ENCODE results near the gene YIPF2. TPM values are rescaled to one million over a fixed set of nuclear protein-coding genes. Genes with fewer than 3 reads are reported as not detected.

The YIPF2 gene
- total and polyA plus RNA-seq, 10 of the 15 experiments (the other 5 are each of a cell fraction or from before 2014, with no cell fraction given), result 0.92 to 38.9 (median 17.6) TPM

- no peak for TF ChIP-seq RUNX3 (IDR thresholded peaks at IDR 0.05; ENCODE audit: low read length)
Observed at GRCh38 chr19:10885201-10886169, 43.0 kb downstream of the YIPF2 start (continued).

GRCh38 chr19:10884274-10884673 lies 44.2 kb downstream of the YIPF2 start:
- BruUV-seq (replicated peaks), result no TSS peak
- Histone ChIP-seq H3K9ac (ENCODE audit: control insufficient read depth, insufficient read depth, low read length) (no peak overlapping the region), H3K4me1 (ENCODE audit: control insufficient read depth, insufficient read depth, low read length) (peaks cover 28% of the 10 kb centered on the region), H3K27me3 (replicated peaks in 1 of 2; ENCODE audit: control insufficient read depth in 2 of 2, insufficient read depth in 2 of 2, low read length in 1 of 2) (no peaks in the 10 kb centered on the region), H3K36me3 (ENCODE audit: control insufficient read depth in 2 of 2, insufficient read depth in 2 of 2, low read length in 1 of 2) (peaks cover 9 to 20% of the 10 kb centered on the region in 2 experiments), H2AFZ (ENCODE audit: control insufficient read depth, low read depth, low read length) (no peak overlapping the region), H3K4me3 (no peak overlapping the region), H3K27ac (ENCODE audit: control insufficient read depth, insufficient read depth) (no peak overlapping the region), H4K20me1 (ENCODE audit: control insufficient read depth, insufficient read depth) (peaks cover 4% of the 10 kb centered on the region; the same call in 1 of the 2 replicates), H3K79me2 (ENCODE audit: control insufficient read depth, insufficient read depth, low read length) (peaks cover 73% of the 10 kb centered on the region), H3K9me3 (replicated peaks; ENCODE audit: control insufficient read depth, insufficient read depth, low read length) (no peaks in the 10 kb centered on the region), H3K4me2 (ENCODE audit: control insufficient read depth, insufficient read depth) (no peak overlapping the region)
- CTCF ChIA-PET, result no interaction called here
- FAIRE-seq, result no peak
- DNase-seq (ENCODE audit: low read depth, low spot score), result no peak
- intact Hi-C loops (cut with micrococcal nuclease; ENCODE audit: unreplicated experiment) (no loop called here), in situ Hi-C loops (cut with MboI) (no loop called here)
- POLR2A ChIA-PET, result no interaction called here
- RAD21 ChIA-PET (ENCODE audit: unreplicated experiment), result no interaction called here
- SMC1A ChIA-PET (ENCODE audit: uncharacterized antibody, unreplicated experiment), result interaction anchor here (2.0 kb wide), 1 partner anchor 11 kb away, joined by 7 read pairs; no protein-coding TSS in a partner anchor
- WGBS (ENCODE audit: insufficient coverage, insufficient replicate concordance, low lambda C conversion rate, missing lambda C conversion rate), result 74% methylated on average over 2 of the region's 2 CpGs
- ATAC-seq, result no peak
- TF ChIP-seq MLLT1 (IDR thresholded peaks at IDR 0.05) (no peak), ZBTB40 (IDR thresholded peaks at IDR 0.05; ENCODE audit: borderline replicate concordance) (no peak), RAD51 (IDR thresholded peaks at IDR 0.05) (no peak), CHD2 (IDR thresholded peaks at IDR 0.05; ENCODE audit: borderline replicate concordance, low read depth, low read length) (no peak), RBBP5 (conservative IDR thresholded peaks at IDR 0.05) (no peak), E4F1 (IDR thresholded peaks at IDR 0.05; ENCODE audit: borderline replicate concordance, partially characterized antibody) (no peak), POU2F2 (IDR thresholded peaks at IDR 0.05; ENCODE audit: borderline replicate concordance, low read depth, low read length) (no peak), ELK1 (IDR thresholded peaks at IDR 0.05; ENCODE audit: low read depth, low read length) (no peak), POLR2A (IDR thresholded peaks at IDR 0.05; ENCODE audit: low read depth, low read length) (no peak), MYC (IDR thresholded peaks at IDR 0.05; ENCODE audit: insufficient read depth, insufficient read length, insufficient replicate concordance, low read length, severe bottlenecking) (no peak), ZSCAN29 (IDR thresholded peaks at IDR 0.05) (no peak)
